HG02588 (cell line): ENCODE data around the gene GRIN2C.

Experiments
- ATAC-seq: cut with Tn5 transposase; IDR thresholded peaks from one replicate; pipeline ENCODE4 v1.9.1; 2021; ENCODE audit warnings: mild to moderate bottlenecking, moderate library complexity; ENCODE audit not compliant: unreplicated experiment

Gene GRIN2C

GRCh38 chr17:74803388-74803930 lies 56.2 kb downstream of the GRIN2C start:
- ATAC-seq: no peak

- no peak for ATAC-seq
Observed at GRCh38 chr17:74801896-74802295, 57.8 kb downstream of the GRIN2C start.

- ATAC-seq: no peak
Observed at GRCh38 chr17:74800531-74800930, 59.2 kb downstream of the GRIN2C start.

GRCh38 chr17:74799097-74799496 lies 60.6 kb downstream of the GRIN2C start:
- ATAC-seq: no peak

- no peak for ATAC-seq
Observed at GRCh38 chr17:74798239-74798707, 61.4 kb downstream of the GRIN2C start.

GRCh38 chr17:74797824-74798223 lies 61.9 kb downstream of the GRIN2C start:
- no peak for ATAC-seq

GRCh38 chr17:74796866-74797265 lies 62.8 kb downstream of the GRIN2C start:
- ATAC-seq: no peak

GRCh38 chr17:74796211-74796610 lies 63.5 kb downstream of the GRIN2C start:
- ATAC-seq: no peak

- ATAC-seq: no peak
Observed at GRCh38 chr17:74795327-74796020, 64.2 kb downstream of the GRIN2C start.

- ATAC-seq: no peak
Observed at GRCh38 chr17:74792586-74793105, 67.0 kb downstream of the GRIN2C start.
